ENCODE results near the gene SNRNP40. TPM values are rescaled to one million over a fixed set of nuclear protein-coding genes. Genes with fewer than 3 reads are reported as not detected.

Gene SNRNP40
- total RNA-seq, 1 donor, result 111 TPM

DNA sequence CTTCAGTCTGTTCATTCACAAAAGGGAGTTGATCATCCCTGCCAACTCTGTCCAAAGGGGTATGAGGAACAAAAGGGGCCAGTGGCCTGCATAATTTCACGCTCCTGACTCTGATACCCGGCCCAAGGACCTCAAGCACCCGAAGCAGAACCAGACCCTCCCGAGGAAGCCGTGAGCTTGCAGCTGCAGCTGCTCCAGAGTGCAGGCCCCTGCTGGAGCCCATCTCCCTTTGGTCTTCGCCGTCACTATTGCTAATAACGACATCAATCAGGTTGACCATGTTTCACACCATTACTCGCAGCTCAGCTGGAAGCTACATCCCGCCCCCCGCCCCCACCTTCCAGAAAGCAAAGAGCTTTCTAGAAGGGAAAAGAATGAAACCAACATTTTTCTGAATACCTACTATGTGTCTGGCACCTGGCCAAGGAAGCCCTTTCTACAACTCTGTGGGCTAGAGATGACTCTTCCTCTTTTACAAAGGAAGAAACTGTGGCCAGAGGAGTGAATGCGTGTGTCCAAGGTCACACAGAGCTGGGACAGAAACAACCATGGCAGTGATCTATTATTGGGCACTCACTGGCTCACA lies 62.4 kb downstream of the SNRNP40 start:
- no peak for DNase-seq (ENCODE audit: low read depth in 2 of 3, low spot score in 2 of 3)

DNA sequence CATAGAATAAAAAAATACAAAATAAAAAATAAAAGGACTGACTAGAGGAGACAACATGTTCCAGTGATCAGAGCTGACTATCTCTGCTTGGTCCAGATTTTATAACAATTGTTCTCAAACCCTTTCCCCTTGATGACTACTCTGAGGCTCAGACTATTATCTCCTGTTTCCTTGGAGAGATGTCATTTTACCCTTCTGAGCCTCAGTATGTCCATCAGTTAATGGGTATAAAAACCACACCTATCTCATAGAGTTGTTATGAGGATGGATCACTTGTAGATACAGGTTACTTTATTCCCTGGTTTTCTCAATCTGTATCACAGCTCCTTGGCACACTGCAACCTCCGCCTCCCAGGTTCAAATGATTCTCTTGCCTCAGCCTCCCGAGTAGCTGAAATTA lies 63.9 kb downstream of the SNRNP40 start:
- DNase-seq (ENCODE audit: low read depth in 2 of 3, low spot score in 2 of 3), result no peak

DNA sequence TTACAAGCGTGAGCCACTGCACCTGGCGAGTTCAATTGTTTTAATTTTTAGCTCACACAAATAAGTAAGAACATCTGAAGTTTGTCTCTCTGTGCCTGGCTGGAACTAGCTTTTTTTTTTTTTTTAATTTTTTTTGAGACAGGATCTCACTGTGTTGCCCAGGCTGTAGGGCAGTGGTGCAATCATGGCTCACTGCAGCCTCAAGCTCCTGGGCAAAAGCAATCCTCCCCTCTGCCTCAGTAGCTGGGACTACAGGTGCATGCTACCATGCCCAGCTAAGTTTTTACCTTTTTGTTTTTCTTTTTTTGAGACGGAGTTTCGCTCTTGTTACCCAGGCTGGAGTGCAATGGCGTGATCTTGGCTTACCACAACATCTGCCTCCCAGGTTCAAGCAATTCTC lies 64.8 kb downstream of the SNRNP40 start:
- no peak for DNase-seq (ENCODE audit: low read depth in 2 of 3, low spot score in 2 of 3)

DNA sequence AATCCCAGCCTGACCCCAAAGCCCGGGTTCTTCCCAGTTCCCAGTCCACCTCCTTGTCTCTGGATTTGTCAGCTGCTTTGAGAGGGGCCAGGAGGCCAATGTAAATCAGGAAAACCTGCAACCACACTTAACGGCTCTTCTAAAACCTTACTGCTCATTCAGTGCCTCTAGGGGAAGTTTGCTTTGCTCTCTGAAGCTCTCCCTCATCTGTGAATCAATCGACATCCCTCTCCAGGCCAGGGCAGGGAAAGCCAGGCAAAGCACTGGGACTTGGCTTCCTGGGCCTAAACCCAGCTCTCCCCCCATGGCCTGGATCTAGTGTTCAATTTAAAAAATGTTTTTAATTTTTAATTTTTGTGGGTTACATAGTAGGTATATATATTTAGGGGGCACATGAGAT lies 66.2 kb downstream of the SNRNP40 start:
- no peak for DNase-seq (ENCODE audit: low read depth in 2 of 3, low spot score in 2 of 3)

DNA sequence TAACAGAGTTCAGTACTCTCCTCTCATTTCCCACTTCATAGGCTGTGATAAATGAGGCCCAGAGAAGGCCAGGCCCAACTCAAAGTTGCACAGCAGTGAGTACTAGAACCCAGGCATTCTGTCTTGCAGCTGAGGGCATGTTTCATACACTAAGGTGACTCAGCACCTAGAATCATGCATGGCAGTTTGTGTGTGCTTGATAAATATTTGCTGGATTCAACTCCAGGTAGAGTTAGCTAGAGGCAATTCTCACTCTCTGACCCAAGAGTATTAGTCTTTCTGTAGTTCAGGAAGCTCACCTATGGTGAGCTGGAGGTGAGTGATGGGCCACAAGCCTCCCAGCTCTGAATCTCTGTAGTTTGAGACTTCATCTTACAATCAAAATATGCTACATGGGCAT lies 67.6 kb downstream of the SNRNP40 start:
- no peak for DNase-seq (ENCODE audit: low read depth in 2 of 3, low spot score in 2 of 3)

DNA sequence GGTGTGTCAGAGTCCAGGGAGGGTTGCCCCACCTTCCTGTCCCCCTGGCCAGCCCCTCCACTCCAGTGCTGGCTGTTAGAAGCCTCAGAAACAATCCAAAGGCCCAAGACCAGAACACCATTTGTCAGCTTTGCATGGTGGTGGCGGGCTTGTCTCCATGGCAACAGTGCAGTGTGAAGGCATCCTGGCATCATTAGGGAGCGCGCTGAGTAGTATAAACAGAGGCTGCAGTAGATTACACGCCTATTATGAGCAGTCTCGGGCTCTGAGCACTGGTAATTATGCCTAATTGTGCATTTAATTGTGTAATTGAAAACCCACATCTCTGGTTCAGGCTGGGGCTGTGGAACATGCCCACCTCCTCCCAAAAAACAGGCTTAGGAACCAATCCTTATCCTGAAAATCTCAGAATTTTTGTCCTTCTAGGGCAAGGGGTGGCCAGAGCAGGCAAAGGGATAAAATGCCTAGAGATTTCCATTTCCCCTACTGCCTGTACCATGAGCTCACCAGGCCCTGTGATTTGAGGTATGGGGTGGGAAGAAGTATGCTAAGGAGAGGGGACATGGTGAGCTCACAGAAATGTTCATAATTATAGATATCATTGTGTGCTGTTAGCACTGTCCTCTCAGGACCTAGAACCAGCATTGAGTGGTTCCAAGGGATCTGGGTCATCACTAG lies 68.6 kb downstream of the SNRNP40 start:
- no peak for DNase-seq (ENCODE audit: low read depth in 2 of 3, low spot score in 2 of 3)

DNA sequence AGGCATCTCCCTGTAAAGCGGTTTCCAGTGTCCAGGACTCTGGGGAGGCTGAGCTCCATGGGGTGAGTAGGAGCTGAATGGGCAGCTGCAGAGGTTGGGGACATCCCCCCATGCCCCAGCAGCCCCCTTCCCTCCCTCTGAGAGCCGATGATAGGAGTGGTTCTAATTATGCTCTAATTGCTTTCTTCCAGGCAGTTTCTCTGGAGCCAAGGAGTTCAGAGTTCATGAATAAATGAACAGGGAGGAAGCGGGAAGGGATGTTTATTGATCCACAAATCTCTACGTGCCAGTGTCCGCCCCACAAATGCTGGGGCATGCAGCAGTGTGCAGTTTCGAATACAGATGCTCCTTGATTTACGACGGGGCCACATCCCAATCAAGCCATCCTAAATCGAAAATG lies 72.5 kb downstream of the SNRNP40 start:
- no peak for DNase-seq (ENCODE audit: low read depth in 2 of 3, low spot score in 2 of 3)

DNA sequence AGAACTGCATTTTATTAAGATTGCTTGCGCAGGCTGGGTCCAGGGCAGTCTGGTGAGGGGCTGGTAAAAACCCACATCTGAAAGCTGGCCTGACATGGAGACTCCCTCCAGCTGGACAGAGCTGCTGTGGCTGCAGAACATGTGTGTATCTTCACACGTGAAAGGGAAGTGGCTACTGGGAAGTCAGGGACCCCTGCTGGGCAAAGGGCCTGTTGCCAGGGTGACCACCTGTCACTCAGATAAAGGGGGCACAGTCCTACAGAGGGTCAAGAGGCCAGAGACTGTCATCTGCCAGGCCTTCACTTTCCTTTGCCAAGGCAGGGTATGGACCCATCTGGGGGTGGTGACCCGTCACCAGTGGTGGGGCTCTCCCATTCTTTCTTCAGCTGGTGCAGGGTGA lies 74.4 kb downstream of the SNRNP40 start:
- no peak for DNase-seq (ENCODE audit: low read depth in 2 of 3, low spot score in 2 of 3)

DNA sequence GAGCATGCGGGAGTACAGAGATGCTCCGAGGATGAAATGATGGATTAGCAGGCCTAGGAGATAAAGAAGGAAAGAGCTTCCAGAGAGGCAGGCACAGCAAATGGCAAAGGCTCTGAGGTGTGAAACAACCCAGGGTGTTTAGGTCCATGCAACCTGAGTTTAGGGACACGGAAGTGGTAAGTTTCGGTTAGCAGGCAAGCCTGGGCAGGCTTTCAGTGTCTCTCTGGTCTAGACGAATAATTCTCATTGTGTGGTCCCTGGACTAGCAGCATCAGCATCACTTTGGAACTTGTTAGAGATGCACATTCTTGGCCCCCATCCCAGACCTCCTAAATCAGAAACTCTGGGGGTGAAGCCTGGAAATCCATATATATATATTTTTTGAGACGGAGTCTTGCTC lies 75.5 kb downstream of the SNRNP40 start:
- DNase-seq (ENCODE audit: low read depth in 2 of 3, low spot score in 2 of 3), result no peak

DNA sequence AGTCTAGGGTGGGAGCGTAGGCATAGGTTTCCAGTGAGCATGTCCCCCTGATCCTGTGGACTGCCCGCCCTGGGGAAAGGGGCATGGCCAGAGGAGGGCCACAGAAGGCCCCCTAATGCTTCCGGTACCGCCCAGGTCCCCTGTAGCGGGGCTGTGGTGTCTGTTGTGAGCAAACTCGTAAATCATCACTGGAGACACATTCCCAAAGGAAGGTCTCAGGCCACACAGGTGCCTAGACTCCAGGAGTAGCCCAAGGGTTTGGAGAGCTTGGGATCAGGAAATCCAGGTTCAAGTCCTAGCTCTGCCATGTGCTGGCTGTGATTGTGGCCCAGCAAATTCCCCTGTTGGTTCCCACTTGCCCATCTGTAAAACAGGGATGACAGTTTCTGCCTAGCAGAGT lies 77.1 kb downstream of the SNRNP40 start:
- no peak for DNase-seq (ENCODE audit: low read depth in 2 of 3, low spot score in 2 of 3)

DNA sequence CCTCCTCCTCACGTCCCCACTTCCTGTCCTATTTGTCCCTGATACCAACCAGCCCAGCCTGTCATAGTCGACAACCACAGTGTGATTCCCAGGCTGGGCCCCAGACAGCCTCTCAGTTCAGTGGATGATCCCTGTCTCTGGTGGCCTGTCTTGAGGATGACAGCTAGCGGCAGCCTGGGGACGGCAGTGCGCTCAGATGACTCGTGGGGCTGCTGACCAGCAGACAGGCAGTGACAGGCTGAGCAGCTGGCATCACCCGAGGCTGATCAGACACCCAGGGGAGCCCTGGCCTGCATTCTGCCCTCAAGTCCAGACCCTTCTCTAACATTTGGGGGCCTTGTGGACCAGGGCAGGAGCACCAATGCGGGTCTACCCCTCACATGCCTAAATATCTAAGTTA lies 77.9 kb downstream of the SNRNP40 start:
- no peak for DNase-seq (ENCODE audit: low read depth in 2 of 3, low spot score in 2 of 3)

DNA sequence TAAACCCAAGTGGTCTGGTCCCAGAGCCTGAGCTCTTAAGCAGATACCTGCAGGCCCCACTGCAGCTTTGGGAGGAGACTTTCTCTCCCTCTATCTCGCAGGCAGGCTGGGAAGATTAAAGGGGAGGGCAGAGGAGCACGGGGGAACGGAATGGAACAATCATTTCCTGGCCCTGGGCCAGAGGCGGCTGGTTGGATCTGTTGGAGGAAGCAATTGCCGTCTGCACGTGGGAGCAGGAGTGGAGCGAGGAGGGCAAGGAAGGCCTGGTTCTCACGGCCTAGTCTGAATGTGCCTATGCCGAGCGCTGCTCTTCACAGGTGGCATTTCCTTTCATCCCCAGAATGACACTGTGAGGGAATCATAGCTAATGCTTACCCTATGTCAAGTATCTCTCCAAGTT lies 80.6 kb downstream of the SNRNP40 start:
- peak in 1 of 3 donors; percentile 35 for DNase-seq (ENCODE audit: low read depth in 2 of 3, low spot score in 2 of 3)

DNA sequence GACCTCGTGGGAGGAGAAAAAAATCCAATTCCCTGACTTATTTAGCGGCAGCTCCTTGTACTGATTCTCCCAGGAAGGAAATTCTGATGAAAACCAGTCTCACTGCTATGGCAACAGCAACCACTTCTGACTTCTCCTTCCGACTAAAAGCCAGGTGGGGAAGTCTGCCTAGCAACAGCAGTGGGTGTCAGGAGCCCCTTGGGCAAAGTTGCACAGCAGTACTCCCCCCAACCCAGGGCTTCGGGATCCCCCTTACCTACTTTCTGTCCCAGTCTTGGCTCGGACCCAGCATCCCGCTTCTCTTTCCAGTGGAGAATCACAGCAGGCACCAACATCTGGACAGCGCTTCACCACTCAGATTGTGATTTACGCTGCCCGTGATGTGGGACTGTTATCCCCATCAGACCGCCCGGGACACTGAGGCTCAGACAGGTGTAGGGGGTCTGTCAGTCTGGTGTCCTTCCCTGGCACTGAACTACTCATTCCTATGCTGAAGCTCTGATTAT lies 81.5 kb downstream of the SNRNP40 start:
- no peak for DNase-seq (ENCODE audit: low read depth in 2 of 3, low spot score in 2 of 3)

DNA sequence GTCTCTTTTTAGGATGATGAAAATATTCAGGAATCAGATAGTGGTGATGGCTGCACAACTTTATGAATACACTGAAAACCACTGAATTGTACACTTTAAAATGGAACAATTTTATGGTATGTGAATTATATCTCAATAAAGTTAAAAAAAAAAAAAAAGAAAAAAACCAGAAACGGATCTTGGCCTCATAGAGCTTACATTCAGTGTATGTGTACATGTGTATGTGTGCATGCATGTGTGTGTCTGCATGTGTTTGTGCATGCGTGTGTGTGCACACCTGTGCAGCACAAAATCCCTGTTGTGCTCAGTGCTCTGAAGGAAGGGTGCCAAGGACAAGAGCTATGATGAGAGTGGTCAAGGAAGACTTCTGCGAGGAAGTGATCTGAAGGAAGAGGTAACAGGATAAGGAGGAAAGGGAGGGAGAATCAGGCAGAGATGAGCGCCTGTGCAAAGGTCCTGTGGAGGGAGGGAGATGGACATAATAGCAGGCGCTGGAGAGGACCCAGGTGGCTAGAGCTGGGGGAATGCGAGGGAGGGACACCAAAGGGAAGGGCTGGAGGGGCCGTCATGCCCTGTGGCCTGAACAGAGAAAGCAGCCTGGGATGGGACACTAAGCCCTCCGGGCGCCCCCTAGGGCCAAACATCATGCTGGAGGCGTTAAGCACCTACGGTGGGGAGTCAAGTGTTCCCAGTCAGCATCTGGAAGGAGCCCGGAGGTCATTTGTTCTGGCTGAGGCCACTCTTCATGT lies 82.1 kb downstream of the SNRNP40 start:
- no peak for DNase-seq (ENCODE audit: low read depth in 2 of 3, low spot score in 2 of 3)

Other genes with a start within 250 kb of the SNRNP40 start
- gene PUM1, start 231.1 kb downstream of the SNRNP40 start, total RNA-seq, result 147 TPM
- under 0.01 TPM for gene NKAIN1, start 56.9 kb downstream of the SNRNP40 start, total RNA-seq
- 17.5 TPM for gene ZCCHC17, start 244 bp upstream of the SNRNP40 start, total RNA-seq
- gene FABP3, start 76.3 kb upstream of the SNRNP40 start, total RNA-seq, result not detected
- 0.54 TPM for gene SERINC2, start 116.4 kb upstream of the SNRNP40 start, total RNA-seq